GM12878 (cell line): ENCODE measurements around the gene KLHL7.

Source experiments
- CEBPB ChIP-seq, 2 experiments: fragments of 150-350 bp in 1 of 2; IDR thresholded peaks; 2 replicates each; pipeline ENCODE4 v1.6.1; 2012 to 2014; ENCODE audit warnings: low read depth in 2 of 2, low read length in 2 of 2, borderline replicate concordance in 1 of 2, inconsistent platforms in 1 of 2
- EGR1 ChIP-seq, 2 experiments: IDR thresholded peaks; 1 replicate in 1 of 2; 2 replicates in 1 of 2; pipeline ENCODE4 v1.6.1; 2011 to 2012; ENCODE audit warnings: low read depth in 2 of 2, low read length in 2 of 2, borderline replicate concordance in 1 of 2, mild to moderate bottlenecking in 1 of 2, moderate library complexity in 1 of 2
- HCFC1 ChIP-seq: fragments of 150-350 bp; IDR thresholded peaks from 2 replicates; pipeline ENCODE4 v1.6.1; 2014; ENCODE audit warnings: low read length
- MXI1 ChIP-seq: fragments of 150-350 bp; IDR thresholded peaks from 2 replicates; pipeline ENCODE4 v1.6.1; 2011; ENCODE audit warnings: low read depth, mild to moderate bottlenecking, inconsistent platforms, low read length, improper control_type of control experiment
- NBN ChIP-seq: fragments of 450-650 bp; IDR thresholded peaks from 2 replicates; pipeline ENCODE4 v1.6.1; 2016
- POLR2A ChIP-seq: IDR thresholded peaks from 2 replicates; pipeline ENCODE4 v1.6.1; 2011; ENCODE audit warnings: low read depth, mild to moderate bottlenecking, low read length
- POLR2AphosphoS5 ChIP-seq: IDR thresholded peaks from 2 replicates; pipeline ENCODE4 v1.6.1; 2011; ENCODE audit warnings: mild to moderate bottlenecking, low read length, inconsistent platforms
- STAT1 ChIP-seq: fragments of 450-650 bp; conservative IDR thresholded peaks from 2 replicates; pipeline ENCODE4 v1.6.1; 2014; ENCODE audit warnings: antibody characterized with exemption, mild to moderate bottlenecking
- SUPT20H ChIP-seq: IDR thresholded peaks from 2 replicates; pipeline ENCODE4 v1.6.1; 2011; ENCODE audit warnings: low read depth, mild to moderate bottlenecking, low read length, moderate library complexity, borderline replicate concordance; ENCODE audit not compliant: control insufficient read depth
- ZBTB33 ChIP-seq: fragments of 450-650 bp; IDR thresholded peaks from 2 replicates; pipeline ENCODE4 v1.6.1; 2017; ENCODE audit warnings: mild to moderate bottlenecking
- TF ChIP-seq, protein P1 (sequence below), 3 experiments: IDR thresholded peaks in 2 of 3; conservative IDR thresholded peaks in 1 of 3; 2 replicates each; pipeline ENCODE4 v1.5.1; 2011; ENCODE audit warnings: low read depth in 3 of 3, low read length in 3 of 3, mild to moderate bottlenecking in 3 of 3, control low read depth in 2 of 3, moderate library complexity in 2 of 3, inconsistent platforms in 1 of 3, mixed read lengths in 1 of 3; ENCODE audit not compliant: control insufficient read depth in 2 of 3, insufficient read depth in 1 of 3; ENCODE audit errors: extremely low read depth in 1 of 3

DNA sequence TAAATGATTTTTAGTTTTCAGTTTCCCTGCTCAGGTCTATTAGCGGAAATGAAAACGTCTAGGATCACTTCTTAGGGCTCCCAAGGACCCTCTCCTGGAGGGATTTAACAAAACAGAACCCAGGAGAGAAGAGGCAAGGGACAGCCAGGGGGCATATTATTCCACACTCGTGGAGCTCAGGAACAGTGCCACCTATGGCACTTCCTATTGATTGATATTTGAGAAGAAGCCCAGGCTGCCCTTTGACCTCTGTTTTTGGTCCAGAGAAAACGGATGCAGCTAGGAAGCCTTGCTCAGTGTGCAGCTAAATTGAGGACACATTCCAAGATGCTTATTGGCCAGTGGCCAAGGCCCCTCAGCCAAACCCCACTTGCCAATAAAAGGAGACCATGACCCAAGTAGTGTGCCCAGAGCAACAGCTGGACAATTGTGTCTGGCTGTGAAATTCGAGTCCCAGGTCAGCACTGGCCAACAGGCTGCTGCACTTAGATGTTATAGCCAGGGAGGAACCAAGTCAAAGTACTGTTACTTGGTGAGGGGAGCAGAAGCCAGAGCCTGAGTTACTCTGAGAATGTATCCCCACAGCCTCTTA, 117.0 kb downstream of the KLHL7 start:
- TF ChIP-seq POLR2A: no peak
- TF ChIP-seq POLR2AphosphoS5: no peak
- TF ChIP-seq ZBTB33: no peak
- TF ChIP-seq MXI1: no peak
- TF ChIP-seq, protein P1, sequence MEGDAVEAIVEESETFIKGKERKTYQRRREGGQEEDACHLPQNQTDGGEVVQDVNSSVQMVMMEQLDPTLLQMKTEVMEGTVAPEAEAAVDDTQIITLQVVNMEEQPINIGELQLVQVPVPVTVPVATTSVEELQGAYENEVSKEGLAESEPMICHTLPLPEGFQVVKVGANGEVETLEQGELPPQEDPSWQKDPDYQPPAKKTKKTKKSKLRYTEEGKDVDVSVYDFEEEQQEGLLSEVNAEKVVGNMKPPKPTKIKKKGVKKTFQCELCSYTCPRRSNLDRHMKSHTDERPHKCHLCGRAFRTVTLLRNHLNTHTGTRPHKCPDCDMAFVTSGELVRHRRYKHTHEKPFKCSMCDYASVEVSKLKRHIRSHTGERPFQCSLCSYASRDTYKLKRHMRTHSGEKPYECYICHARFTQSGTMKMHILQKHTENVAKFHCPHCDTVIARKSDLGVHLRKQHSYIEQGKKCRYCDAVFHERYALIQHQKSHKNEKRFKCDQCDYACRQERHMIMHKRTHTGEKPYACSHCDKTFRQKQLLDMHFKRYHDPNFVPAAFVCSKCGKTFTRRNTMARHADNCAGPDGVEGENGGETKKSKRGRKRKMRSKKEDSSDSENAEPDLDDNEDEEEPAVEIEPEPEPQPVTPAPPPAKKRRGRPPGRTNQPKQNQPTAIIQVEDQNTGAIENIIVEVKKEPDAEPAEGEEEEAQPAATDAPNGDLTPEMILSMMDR (IDR thresholded peaks at IDR 0.05 in 2 of 3, conservative IDR thresholded peaks at IDR 0.05 in 1 of 3; ENCODE audit: control insufficient read depth in 2 of 3, extremely low read depth in 1 of 3, insufficient read depth in 1 of 3, low read depth in 3 of 3, low read length in 3 of 3): no peak
- TF ChIP-seq CEBPB (IDR thresholded peaks at IDR 0.05; ENCODE audit: borderline replicate concordance in 1 of 2, low read depth in 2 of 2, low read length in 2 of 2): no peak
- no peak for TF ChIP-seq EGR1 (IDR thresholded peaks at IDR 0.05; ENCODE audit: borderline replicate concordance in 1 of 2, low read depth in 2 of 2, low read length in 2 of 2)
- no peak for TF ChIP-seq HCFC1
- no peak for TF ChIP-seq SUPT20H
- TF ChIP-seq STAT1: no peak
- TF ChIP-seq NBN: no peak
